ENCODE measurements around the gene SAMD3. TPM values are rescaled to one million over a fixed set of nuclear protein-coding genes. Genes with fewer than 3 reads are reported as not detected.
A peak's percentile ranks its signal among the peaks of the same experiment; 100 is the strongest.
"Not testable (repeated sequence)": the region's sequence is repeated elsewhere in the genome, so short reads cannot be mapped to it uniquely, and the experiment has no call there.

Gene SAMD3
- total and polyA plus RNA-seq, 4 donors, result 3.5 to 5.9 (median 4.1) TPM

GRCh38 chr6:130161683-130162404 is 60.9 kb downstream of the SAMD3 start:
- Histone ChIP-seq H3K4me3 (ENCODE audit: low read depth, low read length) (no peak overlapping the region), H3K9me3 (ENCODE audit: control insufficient read depth, insufficient read depth, low read length) (no peaks in the 10 kb centered on the region), H3K27me3 (ENCODE audit: control insufficient read depth, insufficient read depth, low read length) (no peaks in the 10 kb centered on the region), H3K27ac (ENCODE audit: low read depth, low read length) (no peak overlapping the region), H3K36me3 (ENCODE audit: control insufficient read depth, insufficient read depth, low read length) (no peaks in the 10 kb centered on the region), H3K4me1 (ENCODE audit: control insufficient read depth, insufficient read depth, low read length) (no peaks in the 10 kb centered on the region)
- DNase-seq (ENCODE audit: low read depth in 4 of 6, low spot score in 6 of 6), result no peak
- 75% methylated on average over 2 of the region's 6 CpGs for WGBS (ENCODE audit: insufficient coverage)

GRCh38 chr6:130159956-130160355 is 62.8 kb downstream of the SAMD3 start:
- peak in 2 of 6 donors; percentile 47 to 67 for DNase-seq (ENCODE audit: low read depth in 4 of 6, low spot score in 6 of 6)
- no peaks in the 10 kb centered on the region for H3K27me3 ChIP-seq (ENCODE audit: control insufficient read depth, insufficient read depth, low read length)
- 80% methylated on average over 1 of the region's 3 CpGs for WGBS (ENCODE audit: insufficient coverage)
- H3K9me3 ChIP-seq (ENCODE audit: control insufficient read depth, insufficient read depth, low read length), result no peaks in the 10 kb centered on the region
- H3K4me1 ChIP-seq (ENCODE audit: control insufficient read depth, insufficient read depth, low read length), result no peaks in the 10 kb centered on the region
- H3K36me3 ChIP-seq (ENCODE audit: control insufficient read depth, insufficient read depth, low read length), result no peaks in the 10 kb centered on the region
- no peak overlapping the region for H3K27ac ChIP-seq (ENCODE audit: low read depth, low read length)
- no peak overlapping the region for H3K4me3 ChIP-seq (ENCODE audit: low read depth, low read length)

- no peak for DNase-seq (ENCODE audit: low read depth in 4 of 6, low spot score in 6 of 6)
- no peaks in the 10 kb centered on the region for H3K9me3 ChIP-seq (ENCODE audit: control insufficient read depth, insufficient read depth, low read length)
- no peaks in the 10 kb centered on the region for H3K27me3 ChIP-seq (ENCODE audit: control insufficient read depth, insufficient read depth, low read length)
- no peak overlapping the region for H3K27ac ChIP-seq (ENCODE audit: low read depth, low read length)
- H3K4me3 ChIP-seq (ENCODE audit: low read depth, low read length), result no peak overlapping the region
- WGBS (ENCODE audit: insufficient coverage), result no CpG with 5 or more reads among the region's 4 CpGs
- no peaks in the 10 kb centered on the region for H3K4me1 ChIP-seq (ENCODE audit: control insufficient read depth, insufficient read depth, low read length)
- H3K36me3 ChIP-seq (ENCODE audit: control insufficient read depth, insufficient read depth, low read length), result no peaks in the 10 kb centered on the region
Measured at GRCh38 chr6:130158548-130158947, 64.2 kb downstream of the SAMD3 start.

GRCh38 chr6:130158056-130158455 is 64.7 kb downstream of the SAMD3 start:
- no peak for DNase-seq (ENCODE audit: low read depth in 4 of 6, low spot score in 6 of 6)
- Histone ChIP-seq H3K36me3 (ENCODE audit: control insufficient read depth, insufficient read depth, low read length) (no peaks in the 10 kb centered on the region), H3K27me3 (ENCODE audit: control insufficient read depth, insufficient read depth, low read length) (no peaks in the 10 kb centered on the region), H3K4me3 (ENCODE audit: low read depth, low read length) (no peak overlapping the region), H3K9me3 (ENCODE audit: control insufficient read depth, insufficient read depth, low read length) (no peaks in the 10 kb centered on the region), H3K27ac (ENCODE audit: low read depth, low read length) (no peak overlapping the region), H3K4me1 (ENCODE audit: control insufficient read depth, insufficient read depth, low read length) (no peaks in the 10 kb centered on the region)
- no CpG with 5 or more reads among the region's 2 CpGs for WGBS (ENCODE audit: insufficient coverage)

- H3K36me3 ChIP-seq (ENCODE audit: control insufficient read depth, insufficient read depth, low read length), result no peaks in the 10 kb centered on the region
- DNase-seq (ENCODE audit: low read depth in 4 of 6, low spot score in 6 of 6), result no peak
- no peak overlapping the region for H3K4me3 ChIP-seq (ENCODE audit: low read depth, low read length)
- WGBS (ENCODE audit: insufficient coverage), result no CpG with 5 or more reads among the region's 5 CpGs
- H3K9me3 ChIP-seq (ENCODE audit: control insufficient read depth, insufficient read depth, low read length), result no peaks in the 10 kb centered on the region
- no peak overlapping the region for H3K27ac ChIP-seq (ENCODE audit: low read depth, low read length)
- H3K27me3 ChIP-seq (ENCODE audit: control insufficient read depth, insufficient read depth, low read length), result no peaks in the 10 kb centered on the region
- H3K4me1 ChIP-seq (ENCODE audit: control insufficient read depth, insufficient read depth, low read length), result no peaks in the 10 kb centered on the region
Measured at GRCh38 chr6:130156908-130157307, 65.8 kb downstream of the SAMD3 start.

- no peak for DNase-seq (ENCODE audit: low read depth in 4 of 6, low spot score in 6 of 6)
- Histone ChIP-seq H3K36me3 (ENCODE audit: control insufficient read depth, insufficient read depth, low read length) (no peaks in the 10 kb centered on the region), H3K27ac (ENCODE audit: low read depth, low read length) (no peak overlapping the region), H3K4me3 (ENCODE audit: low read depth, low read length) (no peak overlapping the region), H3K27me3 (ENCODE audit: control insufficient read depth, insufficient read depth, low read length) (no peaks in the 10 kb centered on the region), H3K4me1 (ENCODE audit: control insufficient read depth, insufficient read depth, low read length) (no peaks in the 10 kb centered on the region), H3K9me3 (ENCODE audit: control insufficient read depth, insufficient read depth, low read length) (no peaks in the 10 kb centered on the region)
- WGBS (ENCODE audit: insufficient coverage), result 83% methylated on average over 1 of the region's 6 CpGs
Measured at GRCh38 chr6:130152908-130153510, 69.7 kb downstream of the SAMD3 start.

GRCh38 chr6:130150906-130151305 is 71.8 kb downstream of the SAMD3 start:
- Histone ChIP-seq H3K27ac (ENCODE audit: low read depth, low read length) (no peak overlapping the region), H3K27me3 (ENCODE audit: control insufficient read depth, insufficient read depth, low read length) (no peaks in the 10 kb centered on the region), H3K4me1 (ENCODE audit: control insufficient read depth, insufficient read depth, low read length) (no peaks in the 10 kb centered on the region), H3K9me3 (ENCODE audit: control insufficient read depth, insufficient read depth, low read length) (no peaks in the 10 kb centered on the region), H3K36me3 (ENCODE audit: control insufficient read depth, insufficient read depth, low read length) (no peaks in the 10 kb centered on the region), H3K4me3 (ENCODE audit: low read depth, low read length) (no peak overlapping the region)
- no peak for DNase-seq (ENCODE audit: low read depth in 4 of 6, low spot score in 6 of 6)
- WGBS (ENCODE audit: insufficient coverage), result 80% methylated on average over 6 of the region's 8 CpGs

- H3K27me3 ChIP-seq (ENCODE audit: control insufficient read depth, insufficient read depth, low read length); DNase-seq (ENCODE audit: low read depth in 4 of 6, low spot score in 6 of 6); H3K9me3 ChIP-seq (ENCODE audit: control insufficient read depth, insufficient read depth, low read length); H3K27ac ChIP-seq (ENCODE audit: low read depth, low read length); H3K4me1 ChIP-seq (ENCODE audit: control insufficient read depth, insufficient read depth, low read length); H3K36me3 ChIP-seq (ENCODE audit: control insufficient read depth, insufficient read depth, low read length); H3K4me3 ChIP-seq (ENCODE audit: low read depth, low read length): not testable (repeated sequence)
- no CpG with 5 or more reads among the region's 2 CpGs for WGBS (ENCODE audit: insufficient coverage)
Measured at GRCh38 chr6:130149016-130149415, 73.7 kb downstream of the SAMD3 start.

GRCh38 chr6:130148181-130148580 is 74.6 kb downstream of the SAMD3 start:
- no peak for DNase-seq (ENCODE audit: low read depth in 4 of 6, low spot score in 6 of 6)
- Histone ChIP-seq H3K9me3 (ENCODE audit: control insufficient read depth, insufficient read depth, low read length) (no peaks in the 10 kb centered on the region), H3K27me3 (ENCODE audit: control insufficient read depth, insufficient read depth, low read length) (no peaks in the 10 kb centered on the region), H3K27ac (ENCODE audit: low read depth, low read length) (no peak overlapping the region), H3K4me3 (ENCODE audit: low read depth, low read length) (no peak overlapping the region), H3K4me1 (ENCODE audit: control insufficient read depth, insufficient read depth, low read length) (no peaks in the 10 kb centered on the region), H3K36me3 (ENCODE audit: control insufficient read depth, insufficient read depth, low read length) (no peaks in the 10 kb centered on the region)
- WGBS (ENCODE audit: insufficient coverage), result 84% methylated on average over 6 of the region's 7 CpGs

- Histone ChIP-seq H3K4me3 (ENCODE audit: low read depth, low read length) (no peak overlapping the region), H3K4me1 (ENCODE audit: control insufficient read depth, insufficient read depth, low read length) (no peaks in the 10 kb centered on the region), H3K27me3 (ENCODE audit: control insufficient read depth, insufficient read depth, low read length) (no peaks in the 10 kb centered on the region), H3K27ac (ENCODE audit: low read depth, low read length) (no peak overlapping the region), H3K36me3 (ENCODE audit: control insufficient read depth, insufficient read depth, low read length) (no peaks in the 10 kb centered on the region), H3K9me3 (ENCODE audit: control insufficient read depth, insufficient read depth, low read length) (no peaks in the 10 kb centered on the region)
- DNase-seq (ENCODE audit: low read depth in 4 of 6, low spot score in 6 of 6), result peak in 1 of 6 donors; percentile 32
- WGBS (ENCODE audit: insufficient coverage), result no CpG with 5 or more reads among the region's 3 CpGs
Measured at GRCh38 chr6:130147111-130147510, 75.6 kb downstream of the SAMD3 start.
